SJCRH30 (cell line): ENCODE data around the gene ZNF326. TPM values are rescaled to one million over a fixed set of nuclear protein-coding genes. Genes with fewer than 3 reads are reported as not detected.

ENCODE experiments used
- DNase-seq, 2 experiments: peaks; one replicate each; pipeline ENCODE4 v3.0.0-alpha.2; 2015 to 2020
- H3K27ac ChIP-seq: fragments of 250-450 bp; sonication (Bioruptor Pico); 2 replicates; pipeline ENCODE4 v1.5.1; 2020; ENCODE audit warnings: mild to moderate bottlenecking, moderate library complexity
- H3K27me3 ChIP-seq: fragments of 250-450 bp; sonication (Bioruptor Pico); 2 replicates; pipeline ENCODE4 v1.5.1; 2020; ENCODE audit warnings: mild to moderate bottlenecking, moderate library complexity
- H3K36me3 ChIP-seq: fragments of 250-450 bp; sonication (Bioruptor Pico); 2 replicates; pipeline ENCODE4 v1.5.1; 2020; ENCODE audit warnings: mild to moderate bottlenecking, moderate library complexity
- H3K4me1 ChIP-seq: fragments of 250-450 bp; sonication (Bioruptor Pico); 2 replicates; pipeline ENCODE4 v1.5.1; 2020; ENCODE audit warnings: mild to moderate bottlenecking, moderate library complexity
- H3K4me3 ChIP-seq: fragments of 250-450 bp; sonication (Bioruptor Pico); 2 replicates; pipeline ENCODE4 v1.5.1; 2020; ENCODE audit warnings: mild to moderate bottlenecking, moderate library complexity
- H3K9me3 ChIP-seq: fragments of 250-450 bp; sonication (Bioruptor Pico); replicated peaks from 2 replicates; pipeline ENCODE4 v1.5.1; 2020; ENCODE audit warnings: mild to moderate bottlenecking, moderate library complexity
- total RNA-seq: library from RNA; depleted of rRNA; stranded (reverse); fragments of >200 nt; shearing (Covaris generic); gene quantifications from 2 replicates; pipeline ENCODE4 v1.2.3, GENCODE V29; 2014

The ZNF326 gene
- total RNA-seq, 1 experiment from 2014 or later = 25.8 TPM

DNA sequence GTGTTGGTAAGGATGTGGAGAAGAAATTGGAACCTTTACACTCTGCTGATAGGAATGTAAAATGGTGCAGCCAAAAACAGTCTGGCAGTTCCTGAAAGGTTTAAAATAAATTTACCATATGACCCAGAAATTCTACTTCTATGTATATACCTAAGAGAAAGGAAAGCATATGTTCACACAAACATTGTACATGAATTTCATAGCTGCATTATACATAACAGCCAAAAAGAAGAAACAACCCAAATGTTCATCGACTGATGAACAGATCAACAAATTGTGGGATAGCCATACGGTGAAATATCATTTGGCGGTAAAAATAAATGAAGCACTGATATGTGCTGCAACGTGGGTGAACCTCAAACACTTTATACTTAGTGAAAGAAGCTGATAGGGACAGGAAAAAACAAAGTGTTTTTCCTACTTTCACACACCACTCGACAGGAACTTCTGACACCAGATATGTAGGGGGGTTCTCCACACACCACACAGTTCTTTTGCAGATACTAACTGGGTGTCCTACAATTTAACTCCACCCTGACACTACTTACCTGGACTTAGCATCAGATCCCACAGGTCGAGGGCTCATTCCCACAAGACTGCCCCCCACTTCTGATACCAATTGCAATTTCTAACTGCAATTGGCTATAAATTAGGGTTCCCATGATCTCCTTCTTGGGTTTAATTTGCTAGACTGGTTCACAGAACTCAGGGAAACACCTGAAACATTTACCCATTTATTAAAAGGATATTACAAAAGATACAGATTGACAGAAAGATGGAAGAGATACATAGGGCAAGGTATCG is 35.9 kb upstream of the ZNF326 start:
- Histone ChIP-seq H3K27me3 (no peaks in the 10 kb centered on the region), H3K4me3 (no peak overlapping the region), H3K9me3 (no peaks in the 10 kb centered on the region; the same call in none of the 2 replicates), H3K27ac (no peak overlapping the region), H3K4me1 (peaks cover 8% of the 10 kb centered on the region; the same call in 1 of the 2 replicates), H3K36me3 (no peaks in the 10 kb centered on the region)
- DNase-seq = no peak

DNA sequence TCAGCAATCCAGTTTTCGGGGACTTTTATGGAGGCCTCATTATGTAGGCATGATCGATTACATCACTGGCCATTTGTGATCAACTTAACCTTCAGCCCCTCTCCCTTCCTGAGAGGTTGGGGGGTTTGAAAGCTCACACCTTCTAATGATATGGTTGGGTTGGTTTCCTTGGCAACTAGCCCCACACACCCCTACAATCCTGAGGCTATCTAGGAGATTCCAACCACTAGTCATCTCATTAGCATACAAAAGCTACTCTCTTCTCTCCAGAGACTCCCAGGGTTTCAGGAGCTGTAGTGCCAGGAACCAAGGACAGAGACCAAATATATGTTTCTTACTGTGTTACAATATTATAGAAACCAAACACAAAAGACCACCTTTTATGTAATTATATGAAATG is 35.2 kb upstream of the ZNF326 start:
- no peak for DNase-seq
- H3K9me3 ChIP-seq = no peaks in the 10 kb centered on the region; the same call in none of the 2 replicates
- no peak overlapping the region for H3K4me3 ChIP-seq
- no peaks in the 10 kb centered on the region for H3K36me3 ChIP-seq
- H3K27ac ChIP-seq = no peak overlapping the region
- no peaks in the 10 kb centered on the region for H3K27me3 ChIP-seq
- peaks cover 8% of the 10 kb centered on the region; the same call in 1 of the 2 replicates for H3K4me1 ChIP-seq

DNA sequence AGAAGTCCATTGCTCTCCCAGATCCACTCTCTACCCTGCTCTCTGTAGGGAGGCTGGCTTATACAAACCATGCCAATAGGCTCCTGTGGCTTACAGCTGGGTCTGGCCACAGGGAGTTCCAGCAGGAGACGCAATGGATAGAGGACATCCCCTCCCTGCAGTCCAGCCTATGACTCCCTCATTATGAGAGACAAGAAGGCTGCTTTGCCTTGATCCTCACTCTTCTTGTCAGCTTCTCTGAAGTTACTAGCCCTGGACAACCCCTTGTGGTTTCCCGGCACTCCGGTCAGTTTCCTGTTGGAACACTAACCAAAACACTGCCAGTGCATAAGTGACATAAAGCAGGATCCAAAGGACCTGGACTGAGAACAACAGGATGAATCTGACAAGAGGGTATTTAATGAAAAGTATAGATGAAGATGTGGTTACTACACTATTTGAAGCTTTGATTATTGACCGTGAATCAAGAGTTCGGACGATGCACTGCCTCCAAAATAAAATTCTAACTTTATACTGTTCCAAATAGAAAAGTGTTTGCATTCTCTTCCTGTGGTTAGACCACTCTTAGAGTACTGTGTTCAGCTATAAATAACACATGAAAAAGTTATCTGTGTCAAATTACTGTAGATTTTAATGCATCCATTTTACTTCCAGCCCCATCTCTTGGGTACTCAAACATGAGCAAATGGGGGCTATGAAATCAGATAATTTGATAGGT is 32.7 kb upstream of the ZNF326 start:
- H3K4me3 ChIP-seq = no peak overlapping the region
- no peaks in the 10 kb centered on the region for H3K36me3 ChIP-seq
- no peaks in the 10 kb centered on the region; the same call in none of the 2 replicates for H3K9me3 ChIP-seq
- H3K27me3 ChIP-seq = no peaks in the 10 kb centered on the region
- DNase-seq = no peak
- H3K27ac ChIP-seq = no peak overlapping the region
- peaks cover 6% of the 10 kb centered on the region; the same call in 1 of the 2 replicates for H3K4me1 ChIP-seq

DNA sequence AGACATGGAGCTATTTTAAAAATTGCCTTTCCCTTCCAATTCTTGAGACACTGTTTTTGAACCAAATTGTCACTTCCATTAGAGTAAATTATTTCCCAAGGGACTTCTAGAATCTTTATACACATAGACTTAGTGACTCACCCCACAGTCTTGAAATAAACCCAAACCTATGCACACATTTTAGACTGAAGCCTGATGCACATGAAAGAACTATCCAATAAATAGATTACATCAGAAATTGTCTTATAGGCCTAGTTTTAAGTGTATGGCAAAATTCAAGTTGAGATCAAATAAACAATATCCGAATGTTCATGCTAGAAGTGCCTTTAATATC is 32.2 kb upstream of the ZNF326 start:
- H3K27ac ChIP-seq = no peak overlapping the region
- no peaks in the 10 kb centered on the region for H3K36me3 ChIP-seq
- no peak for DNase-seq
- H3K9me3 ChIP-seq = no peaks in the 10 kb centered on the region; the same call in none of the 2 replicates
- no peak overlapping the region for H3K4me3 ChIP-seq
- 0 out of 2 replicates have a peak, but pooled peaks cover 2% of the 10 kb centered on the region for H3K4me1 ChIP-seq
- no peaks in the 10 kb centered on the region for H3K27me3 ChIP-seq

DNA sequence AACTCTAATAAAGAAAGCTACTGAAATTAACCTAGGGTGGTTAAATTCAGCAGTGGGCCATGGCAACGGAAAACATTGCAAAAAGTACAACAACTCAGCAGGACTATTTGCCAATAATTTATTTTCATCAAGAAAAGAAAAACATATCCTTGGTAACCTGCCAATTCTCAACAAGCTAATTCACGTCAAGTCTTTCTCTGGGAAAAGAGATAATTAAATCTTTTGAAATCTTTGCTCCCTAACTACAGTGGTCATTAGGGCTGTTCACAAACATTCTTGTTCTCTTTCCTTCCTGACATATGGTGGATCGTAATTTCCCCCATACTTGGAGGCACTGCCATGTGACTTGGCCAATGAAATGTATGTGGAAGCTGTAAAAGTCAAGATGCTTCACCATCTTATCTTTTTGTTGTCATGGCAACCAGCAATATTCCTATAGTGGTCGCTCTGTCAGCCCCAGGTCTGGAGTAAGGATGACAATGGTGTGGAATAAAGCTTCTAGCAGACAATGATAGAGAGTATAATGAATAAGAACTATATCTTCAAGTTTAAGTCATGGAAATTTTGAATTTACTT is 29.6 kb upstream of the ZNF326 start:
- Histone ChIP-seq H3K27ac (no peak overlapping the region), H3K4me3 (no peak overlapping the region), H3K27me3 (no peaks in the 10 kb centered on the region), H3K4me1 (0 out of 2 replicates have a peak, but pooled peaks cover 2% of the 10 kb centered on the region), H3K36me3 (no peaks in the 10 kb centered on the region), H3K9me3 (no peaks in the 10 kb centered on the region; the same call in 1 of the 2 replicates)
- DNase-seq = no peak

DNA sequence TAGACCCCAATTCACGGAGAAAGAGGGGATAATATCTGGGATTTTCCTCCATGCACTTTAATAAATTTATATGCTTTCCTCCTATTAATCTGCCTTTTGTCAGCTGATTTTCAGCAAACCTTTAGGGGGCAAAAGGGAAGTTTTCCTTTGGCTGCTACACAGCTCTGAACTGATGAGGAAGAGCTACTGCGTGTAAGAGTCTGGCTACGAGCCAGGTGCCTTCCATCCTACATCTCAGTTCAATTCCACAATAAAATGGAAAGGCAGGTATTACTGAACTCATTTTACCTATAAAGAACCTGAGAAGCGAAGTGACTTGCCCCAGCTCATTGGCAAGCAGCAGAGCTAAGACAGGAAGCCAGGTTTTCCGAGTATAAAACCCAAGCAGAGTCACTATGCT is 28.3 kb upstream of the ZNF326 start:
- Histone ChIP-seq H3K27me3 (no peaks in the 10 kb centered on the region), H3K9me3 (no peaks in the 10 kb centered on the region; the same call in 1 of the 2 replicates), H3K36me3 (no peaks in the 10 kb centered on the region), H3K4me1 (0 out of 2 replicates have a peak, but pooled peaks cover 2% of the 10 kb centered on the region), H3K4me3 (no peak overlapping the region), H3K27ac (no peak overlapping the region)
- DNase-seq = no peak

DNA sequence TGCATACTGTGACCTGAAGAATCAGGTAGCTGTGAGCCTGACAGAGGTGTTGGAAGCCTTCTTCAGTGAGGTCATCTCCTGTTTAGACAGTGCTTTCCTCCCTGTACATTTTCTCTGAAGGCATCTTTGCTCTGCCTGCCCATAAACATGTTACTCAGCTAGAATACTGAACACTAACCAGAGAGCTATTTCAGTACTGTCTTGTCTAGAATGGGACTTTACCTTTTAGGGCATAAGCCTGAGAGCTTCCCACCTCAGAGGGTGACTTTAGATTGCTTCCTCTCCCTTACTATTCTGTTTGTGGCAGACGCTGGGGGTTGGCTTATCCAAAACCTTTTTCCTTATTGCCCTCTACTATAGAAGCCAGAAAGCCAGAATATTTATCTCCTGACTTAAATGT is 23.3 kb upstream of the ZNF326 start:
- no peaks in the 10 kb centered on the region for H3K36me3 ChIP-seq
- no peak overlapping the region for H3K27ac ChIP-seq
- H3K27me3 ChIP-seq = no peaks in the 10 kb centered on the region
- H3K9me3 ChIP-seq = no peaks in the 10 kb centered on the region
- peaks cover 17% of the 10 kb centered on the region for H3K4me1 ChIP-seq
- H3K4me3 ChIP-seq = no peak overlapping the region
- DNase-seq = no peak

DNA sequence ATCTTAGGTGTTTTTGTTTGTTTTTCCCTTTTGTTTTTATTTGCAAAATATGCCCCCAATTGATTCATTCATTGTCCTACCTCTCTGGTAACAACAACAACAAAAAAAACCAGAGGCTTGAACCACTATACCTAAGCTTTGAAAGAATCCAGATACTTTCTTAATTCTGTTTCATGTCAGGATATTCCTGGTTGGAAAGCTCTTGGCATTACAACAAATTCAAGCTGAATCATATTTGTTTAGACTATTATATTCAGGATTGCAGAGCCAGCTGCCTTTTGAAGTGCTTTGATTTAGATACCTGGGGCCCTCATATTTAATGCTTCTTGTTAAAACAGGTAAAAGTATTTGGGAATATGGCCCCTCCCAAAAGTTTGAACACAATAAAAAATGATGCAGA is 22.9 kb upstream of the ZNF326 start:
- no peak for DNase-seq
- no peaks in the 10 kb centered on the region for H3K9me3 ChIP-seq
- H3K27ac ChIP-seq = no peak overlapping the region
- H3K4me1 ChIP-seq = peaks cover 17% of the 10 kb centered on the region
- H3K27me3 ChIP-seq = no peaks in the 10 kb centered on the region
- H3K36me3 ChIP-seq = no peaks in the 10 kb centered on the region
- H3K4me3 ChIP-seq = no peak overlapping the region

DNA sequence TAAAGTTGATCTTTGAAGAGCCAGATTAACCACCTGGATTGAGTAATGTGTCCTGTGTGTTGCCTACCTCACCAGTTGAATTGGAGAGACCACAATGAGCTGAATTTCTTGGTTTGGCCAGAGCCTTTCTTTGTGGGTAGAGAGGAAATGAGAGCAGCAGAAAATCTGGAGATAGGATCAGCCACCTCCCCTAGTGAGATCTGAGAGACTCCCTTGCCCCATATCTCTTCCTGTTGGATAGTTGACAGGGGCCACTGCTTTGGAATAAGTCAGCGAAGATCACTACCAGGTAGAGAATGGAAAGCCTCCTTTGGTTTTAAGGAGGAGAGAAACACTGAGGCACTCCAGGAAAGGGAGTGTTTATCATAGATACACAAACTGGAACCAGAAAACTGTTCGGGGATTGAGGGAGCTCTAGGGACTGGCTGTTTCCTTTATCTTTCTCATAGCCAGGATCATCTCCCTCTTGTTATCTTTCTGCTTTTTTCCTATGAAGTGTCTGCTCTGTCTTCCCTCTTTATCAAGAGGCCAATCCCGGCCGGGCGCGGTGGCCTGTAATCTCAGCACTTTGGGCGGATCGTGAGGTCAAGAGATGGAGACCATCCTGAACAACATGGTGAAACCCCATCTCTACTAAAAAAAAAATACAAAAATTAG is 21.3 kb upstream of the ZNF326 start:
- no peak overlapping the region for H3K27ac ChIP-seq
- no peak for DNase-seq
- H3K4me1 ChIP-seq = peaks cover 17% of the 10 kb centered on the region
- no peak overlapping the region for H3K4me3 ChIP-seq
- no peaks in the 10 kb centered on the region for H3K27me3 ChIP-seq
- H3K9me3 ChIP-seq = no peaks in the 10 kb centered on the region
- no peaks in the 10 kb centered on the region for H3K36me3 ChIP-seq

DNA sequence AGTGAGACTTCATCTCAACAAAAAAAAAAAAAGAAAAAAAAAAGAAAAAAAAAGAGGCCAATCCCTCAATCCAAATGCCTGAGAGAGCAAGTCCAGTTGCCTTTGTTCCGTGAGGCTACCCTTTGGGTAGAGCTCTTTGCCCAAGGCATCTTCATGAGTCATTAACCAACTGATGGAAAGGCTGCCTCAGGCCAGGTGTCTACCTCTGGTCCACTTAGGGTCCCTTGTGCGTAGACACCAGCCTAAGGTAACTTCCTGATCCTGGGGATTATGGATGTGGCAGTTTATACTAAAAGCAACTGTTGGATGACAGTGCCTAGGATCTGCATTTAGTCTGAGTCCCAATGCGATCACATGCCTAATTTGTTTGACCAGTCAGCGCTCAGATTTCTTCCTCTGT is 20.7 kb upstream of the ZNF326 start:
- H3K9me3 ChIP-seq = no peaks in the 10 kb centered on the region
- DNase-seq = no peak
- no peaks in the 10 kb centered on the region for H3K27me3 ChIP-seq
- no peak overlapping the region for H3K4me3 ChIP-seq
- H3K36me3 ChIP-seq = no peaks in the 10 kb centered on the region
- H3K27ac ChIP-seq = peak overlapping the region; percentile 33; the same call in 1 of the 2 replicates
- peaks cover 17% of the 10 kb centered on the region for H3K4me1 ChIP-seq

DNA sequence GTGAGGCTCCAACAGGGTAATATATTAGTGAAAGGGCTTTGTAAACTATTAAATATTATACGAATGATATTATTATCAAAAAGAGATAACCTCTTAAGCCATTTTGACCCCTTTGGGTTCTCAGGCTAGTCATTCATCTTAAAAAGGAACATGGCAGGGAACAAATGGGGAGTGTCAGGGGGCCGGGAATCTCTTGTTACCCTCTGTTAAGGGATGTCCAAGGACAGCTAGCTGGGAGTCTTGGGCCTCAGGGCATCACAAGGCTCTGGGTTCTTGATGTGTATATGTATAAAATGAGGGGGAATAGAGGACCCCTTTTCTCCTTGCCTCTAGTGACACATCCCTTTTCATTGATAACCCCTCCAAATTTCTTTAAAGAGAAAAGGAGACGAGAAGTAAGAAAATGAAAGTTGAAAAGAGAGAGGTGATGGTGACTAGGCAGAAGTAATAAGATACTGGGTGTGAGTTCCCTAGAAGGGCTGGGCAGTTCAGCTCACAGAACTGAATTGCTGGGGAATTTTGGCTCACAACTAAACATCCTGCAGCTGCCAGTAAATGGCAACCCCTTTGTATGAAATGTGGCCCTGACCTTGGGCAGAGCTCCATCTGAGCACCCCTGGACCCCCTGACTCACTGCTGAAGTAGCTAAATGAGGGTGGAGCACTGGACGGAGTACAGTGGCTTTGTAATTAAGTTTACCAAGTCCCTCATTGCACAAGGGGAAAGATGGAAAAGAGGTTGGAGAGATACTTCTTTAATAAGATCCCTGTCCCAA is 20.0 kb upstream of the ZNF326 start:
- Histone ChIP-seq H3K9me3 (no peaks in the 10 kb centered on the region), H3K4me1 (peaks cover 17% of the 10 kb centered on the region), H3K36me3 (no peaks in the 10 kb centered on the region), H3K27me3 (no peaks in the 10 kb centered on the region), H3K4me3 (no peak overlapping the region), H3K27ac (peak overlapping the region; percentile 33)
- DNase-seq = peak; percentile 54 to 61

DNA sequence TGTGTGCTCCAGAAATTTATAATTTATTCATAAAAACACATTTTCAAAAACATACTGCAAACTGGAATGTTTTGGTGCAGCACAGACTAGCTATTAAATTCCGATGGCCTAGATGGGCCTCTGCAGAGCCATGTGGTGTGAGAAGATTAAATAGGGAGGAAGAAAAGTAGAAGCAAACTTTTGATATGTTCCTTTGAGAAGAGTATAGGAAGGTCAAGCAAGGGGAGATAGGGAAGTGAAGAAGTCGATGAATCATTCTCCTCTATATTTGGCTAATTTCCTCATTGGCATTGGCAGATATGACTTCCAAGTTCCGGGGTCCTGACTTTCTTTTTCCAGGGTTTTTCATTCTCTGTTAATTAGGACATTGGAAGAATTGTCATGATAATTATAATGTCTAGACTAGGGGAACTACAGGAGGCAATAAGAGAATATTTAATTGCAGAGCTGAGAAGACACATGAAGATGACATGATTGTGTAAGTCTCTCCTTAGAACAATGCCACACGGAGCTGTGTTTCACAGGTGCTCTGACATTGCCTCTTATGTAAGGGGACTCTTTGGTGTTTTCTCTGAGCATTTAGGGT is 19.3 kb upstream of the ZNF326 start:
- Histone ChIP-seq H3K4me1 (peaks cover 21% of the 10 kb centered on the region), H3K27ac (peak overlapping the region; percentile 33), H3K27me3 (no peaks in the 10 kb centered on the region), H3K36me3 (no peaks in the 10 kb centered on the region), H3K9me3 (no peaks in the 10 kb centered on the region), H3K4me3 (no peak overlapping the region)
- no peak for DNase-seq

DNA sequence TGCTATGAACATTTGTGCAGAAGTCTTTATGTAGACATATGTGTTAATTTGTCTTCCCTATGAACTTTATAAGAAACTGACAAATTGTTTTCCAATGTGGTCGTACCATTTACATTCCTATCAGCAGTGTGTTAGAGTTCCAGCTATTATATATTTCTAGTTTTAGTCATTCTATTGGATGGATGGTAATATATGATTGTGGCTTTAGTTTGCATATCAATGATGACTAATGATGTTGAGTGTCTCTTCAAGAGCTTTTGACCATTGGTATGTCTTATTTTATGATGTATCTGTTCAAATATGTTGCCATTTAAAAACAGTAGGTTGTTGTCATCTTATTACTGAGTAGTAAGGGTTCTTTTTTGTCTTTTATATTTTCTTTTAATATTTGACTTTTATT is 16.2 kb upstream of the ZNF326 start:
- Histone ChIP-seq H3K4me1 (peaks cover 27% of the 10 kb centered on the region), H3K4me3 (no peak overlapping the region), H3K27me3 (no peaks in the 10 kb centered on the region), H3K36me3 (no peaks in the 10 kb centered on the region; the same call in 1 of the 2 replicates), H3K27ac (no peak overlapping the region), H3K9me3 (no peaks in the 10 kb centered on the region)
- DNase-seq = no peak

DNA sequence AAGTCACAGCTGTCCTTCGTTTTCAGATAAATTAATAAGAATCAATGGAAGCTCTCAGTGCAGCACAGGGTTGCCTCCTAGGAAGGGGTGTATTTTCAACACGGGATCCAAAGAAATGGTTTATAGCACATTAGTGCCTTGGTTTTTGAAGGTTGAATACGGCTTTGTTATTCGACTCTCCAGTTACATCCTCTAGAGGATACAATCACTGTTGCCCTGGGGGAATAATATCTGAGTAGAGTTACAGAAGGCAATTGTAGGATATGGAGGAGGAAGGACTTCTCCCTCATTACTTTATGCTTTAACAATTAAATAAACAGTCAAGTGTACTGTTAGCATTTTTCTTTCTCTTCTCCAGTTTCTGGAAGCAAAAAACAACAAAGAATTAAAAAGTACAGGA is 14.3 kb upstream of the ZNF326 start:
- no peak overlapping the region for H3K4me3 ChIP-seq
- peaks cover 17% of the 10 kb centered on the region for H3K4me1 ChIP-seq
- H3K27me3 ChIP-seq = no peaks in the 10 kb centered on the region
- DNase-seq = peak; percentile 14 to 80
- no peak overlapping the region for H3K27ac ChIP-seq
- H3K36me3 ChIP-seq = no peaks in the 10 kb centered on the region; the same call in 1 of the 2 replicates
- no peaks in the 10 kb centered on the region for H3K9me3 ChIP-seq
